Coronary artery (tissue), 2 donors: ENCODE data around the gene TBC1D21.

ENCODE experiments used
- DNase-seq: peaks from one replicate; pipeline ENCODE4 v3.0.0-alpha.2; 2017; ENCODE audit warnings: low spot score
- H3K27ac ChIP-seq, 2 donors: fragments of 200-600 bp; sonication (generic); one replicate each; pipeline ENCODE4 v1.5.1; 2016 to 2019
- H3K4me3 ChIP-seq: fragments of 200-600 bp; sonication (generic); 2 replicates; pipeline ENCODE4 v1.5.1; 2016; ENCODE audit warnings: mild to moderate bottlenecking, moderate library complexity
- CTCF ChIP-seq: fragments of 200-600 bp; sonication (generic); IDR thresholded peaks from one replicate; pipeline ENCODE4 v1.5.1; 2019; ENCODE audit warnings: antibody characterized with exemption

Gene TBC1D21

GRCh38 chr15:73862276-73862675 lies 11.1 kb upstream of the TBC1D21 start:
- H3K4me3 ChIP-seq, result no peak overlapping the region
- H3K27ac ChIP-seq, result no peak overlapping the region
- no peak for DNase-seq
- TF ChIP-seq CTCF, result no peak

- Histone ChIP-seq H3K4me3 (no peak overlapping the region), H3K27ac (no peak overlapping the region)
- no peak for TF ChIP-seq CTCF
- DNase-seq, result no peak
These were observed 8.0 kb upstream of the TBC1D21 start for GRCh38 chr15:73865379-73865778.

- peak; percentile 49 for DNase-seq
These were observed 7.5 kb upstream of the TBC1D21 start for GRCh38 chr15:73865904-73866303.

GRCh38 chr15:73866481-73866880 lies 6.9 kb upstream of the TBC1D21 start:
- no peak overlapping the region for H3K4me3 ChIP-seq
- TF ChIP-seq CTCF, result no peak
- no peak for DNase-seq
- H3K27ac ChIP-seq, result no peak overlapping the region

More at GRCh38 chr15:73865904-73866303, 7.5 kb upstream of the TBC1D21 start:
- Histone ChIP-seq H3K27ac (no peak overlapping the region), H3K4me3 (no peak overlapping the region)
- TF ChIP-seq CTCF, result no peak

- no peak for TF ChIP-seq CTCF
- Histone ChIP-seq H3K4me3 (no peak overlapping the region), H3K27ac (no peak overlapping the region)
- peak; percentile 33 for DNase-seq
These were observed 6.4 kb upstream of the TBC1D21 start for GRCh38 chr15:73866881-73867410.

- no peak overlapping the region for H3K27ac ChIP-seq
- H3K4me3 ChIP-seq, result no peak overlapping the region
- peak; percentile 24 for DNase-seq
- TF ChIP-seq CTCF, result no peak
These were observed 5.9 kb upstream of the TBC1D21 start for GRCh38 chr15:73867426-73867825.

GRCh38 chr15:73867956-73868355 lies 5.4 kb upstream of the TBC1D21 start:
- DNase-seq, result peak; percentile 53

More at GRCh38 chr15:73867956-73868355, 5.4 kb upstream of the TBC1D21 start:
- H3K4me3 ChIP-seq, result no peak overlapping the region
- no peak for TF ChIP-seq CTCF
- H3K27ac ChIP-seq, result no peak overlapping the region
